Measurements from ENCODE around the gene GPC6. TPM values are rescaled to one million over a fixed set of nuclear protein-coding genes. Genes with fewer than 3 reads are reported as not detected.

Gene GPC6
- total RNA-seq, 1 donor from 2014 or later = 18.7 TPM

GRCh38 chr13:94325650-94326049 is 1099.0 kb downstream of the GPC6 start:
- no peak overlapping the region for H3K4me3 ChIP-seq (ENCODE audit: low read depth, low read length)
- DNase-seq (ENCODE audit: low read depth) = no peak
- TF ChIP-seq, protein P1, sequence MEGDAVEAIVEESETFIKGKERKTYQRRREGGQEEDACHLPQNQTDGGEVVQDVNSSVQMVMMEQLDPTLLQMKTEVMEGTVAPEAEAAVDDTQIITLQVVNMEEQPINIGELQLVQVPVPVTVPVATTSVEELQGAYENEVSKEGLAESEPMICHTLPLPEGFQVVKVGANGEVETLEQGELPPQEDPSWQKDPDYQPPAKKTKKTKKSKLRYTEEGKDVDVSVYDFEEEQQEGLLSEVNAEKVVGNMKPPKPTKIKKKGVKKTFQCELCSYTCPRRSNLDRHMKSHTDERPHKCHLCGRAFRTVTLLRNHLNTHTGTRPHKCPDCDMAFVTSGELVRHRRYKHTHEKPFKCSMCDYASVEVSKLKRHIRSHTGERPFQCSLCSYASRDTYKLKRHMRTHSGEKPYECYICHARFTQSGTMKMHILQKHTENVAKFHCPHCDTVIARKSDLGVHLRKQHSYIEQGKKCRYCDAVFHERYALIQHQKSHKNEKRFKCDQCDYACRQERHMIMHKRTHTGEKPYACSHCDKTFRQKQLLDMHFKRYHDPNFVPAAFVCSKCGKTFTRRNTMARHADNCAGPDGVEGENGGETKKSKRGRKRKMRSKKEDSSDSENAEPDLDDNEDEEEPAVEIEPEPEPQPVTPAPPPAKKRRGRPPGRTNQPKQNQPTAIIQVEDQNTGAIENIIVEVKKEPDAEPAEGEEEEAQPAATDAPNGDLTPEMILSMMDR (conservative IDR thresholded peaks at IDR 0.05; ENCODE audit: low read depth, low read length) = no peak

DNA sequence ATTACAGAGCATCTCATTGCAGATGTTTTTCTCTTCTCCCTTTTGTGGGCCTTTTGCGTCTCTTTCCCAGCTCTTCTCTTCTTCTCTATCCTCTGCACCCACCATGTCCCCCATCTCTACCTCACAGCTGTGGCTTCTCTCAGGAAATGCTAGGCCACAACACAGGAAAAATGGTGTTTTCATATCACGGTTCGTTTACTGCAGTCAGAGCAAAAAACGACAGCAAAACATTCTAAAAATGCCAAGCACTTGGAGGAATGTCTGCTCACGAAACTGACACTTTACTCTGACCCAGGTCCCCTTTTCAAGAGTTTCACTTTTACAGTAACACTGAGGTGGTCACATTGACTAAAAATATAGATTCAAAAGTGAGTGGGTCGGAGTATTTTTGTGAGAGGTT is 1100.7 kb downstream of the GPC6 start:
- TF ChIP-seq, protein P1 (conservative IDR thresholded peaks at IDR 0.05; ENCODE audit: low read depth, low read length) = no peak
- no peak for DNase-seq (ENCODE audit: low read depth)
- no peak overlapping the region for H3K4me3 ChIP-seq (ENCODE audit: low read depth, low read length)

GRCh38 chr13:94328381-94329041 is 1101.9 kb downstream of the GPC6 start:
- TF ChIP-seq, protein P1 (conservative IDR thresholded peaks at IDR 0.05; ENCODE audit: low read depth, low read length) = no peak
- no peak for DNase-seq (ENCODE audit: low read depth)

DNA sequence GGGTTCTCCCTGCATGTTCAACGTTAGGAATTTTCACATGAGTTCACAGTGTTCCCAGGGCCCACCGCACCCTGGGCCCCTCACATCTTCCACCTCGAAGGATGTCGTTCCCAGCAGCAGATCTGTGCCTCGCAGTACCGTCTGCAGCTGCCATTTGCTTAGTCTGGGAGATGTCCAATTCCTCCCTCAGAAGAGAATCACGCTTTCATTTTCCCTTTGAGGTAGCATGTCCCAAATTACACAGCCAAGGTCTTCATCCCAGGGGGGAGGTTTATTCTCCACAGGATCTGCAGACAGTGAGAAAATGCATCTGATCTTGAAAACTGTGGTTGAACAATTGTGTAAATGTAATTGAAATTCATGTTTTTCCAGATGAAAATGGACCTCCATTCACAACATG is 1102.7 kb downstream of the GPC6 start:
- TF ChIP-seq, protein P1 (conservative IDR thresholded peaks at IDR 0.05; ENCODE audit: low read depth, low read length) = no peak
- DNase-seq (ENCODE audit: low read depth) = no peak

More at GRCh38 chr13:94328381-94329041, 1101.9 kb downstream of the GPC6 start:
- H3K4me3 ChIP-seq (ENCODE audit: low read depth, low read length) = no peak overlapping the region

GRCh38 chr13:94329754-94330551 is 1103.3 kb downstream of the GPC6 start:
- peak; percentile 89 for DNase-seq (ENCODE audit: low read depth)
- no peak overlapping the region for H3K4me3 ChIP-seq (ENCODE audit: low read depth, low read length)
- TF ChIP-seq, protein P1 (conservative IDR thresholded peaks at IDR 0.05; ENCODE audit: low read depth, low read length) = no peak

More for the DNA sequence above, 1102.7 kb downstream of the GPC6 start:
- H3K4me3 ChIP-seq (ENCODE audit: low read depth, low read length) = no peak overlapping the region

GRCh38 chr13:94330552-94331071 is 1104.0 kb downstream of the GPC6 start:
- DNase-seq (ENCODE audit: low read depth) = no peak
- no peak overlapping the region for H3K4me3 ChIP-seq (ENCODE audit: low read depth, low read length)

More at GRCh38 chr13:94330552-94331071, 1104.0 kb downstream of the GPC6 start:
- TF ChIP-seq, protein P1 (conservative IDR thresholded peaks at IDR 0.05; ENCODE audit: low read depth, low read length) = no peak

All from epithelial cell of proximal tubule (primary cell).